ENCODE data around the gene PRR20G.

The PRR20G gene

GRCh38 chr3:127234778-127235177, 53.1 kb downstream of the PRR20G start:
- TF ChIP-seq CSRNP3 (CRISPR knock-in tag; IDR thresholded peaks at IDR 0.05), result no peak
- TF ChIP-seq ZFP30 (CRISPR knock-in tag; IDR thresholded peaks at IDR 0.05), result no peak
- ATAC-seq, result no peak

Data from SK-N-SH treated with all-trans-retinoic acid at 6 μM for 48 hours (cell line).